NCI-H774 (cell line): Measurements from ENCODE around the gene RNF115.
"Not testable (repeated sequence)": the region's sequence is repeated elsewhere in the genome, so short reads cannot be mapped to it uniquely, and the experiment has no call there.

ENCODE experiments used
- DNase-seq: peaks from one replicate; lab custom pipeline; 2025; lab: John Stamatoyannopoulos, UW

The RNF115 gene

GRCh38 chr1:145777357-145778145, 46.3 kb downstream of the RNF115 start:
- DNase-seq: no peak

GRCh38 chr1:145773423-145773822, 50.5 kb downstream of the RNF115 start:
- no peak for DNase-seq

GRCh38 chr1:145771056-145771455, 52.8 kb downstream of the RNF115 start:
- DNase-seq: no peak

GRCh38 chr1:145768004-145768403, 55.9 kb downstream of the RNF115 start:
- DNase-seq: not testable (repeated sequence)

GRCh38 chr1:145766926-145767325, 57.0 kb downstream of the RNF115 start:
- DNase-seq: not testable (repeated sequence)

GRCh38 chr1:145765585-145766360, 58.1 kb downstream of the RNF115 start:
- not testable (repeated sequence) for DNase-seq

- not testable (repeated sequence) for DNase-seq
These were observed 58.8 kb downstream of the RNF115 start for GRCh38 chr1:145765127-145765526.

GRCh38 chr1:145764231-145764940, 59.5 kb downstream of the RNF115 start:
- not testable (repeated sequence) for DNase-seq

- not testable (repeated sequence) for DNase-seq
These were observed 61.9 kb downstream of the RNF115 start for GRCh38 chr1:145762001-145762400.

- not testable (repeated sequence) for DNase-seq
These were observed 62.4 kb downstream of the RNF115 start for GRCh38 chr1:145761498-145761897.

- not testable (repeated sequence) for DNase-seq
These were observed 63.4 kb downstream of the RNF115 start for GRCh38 chr1:145760395-145760949.

- DNase-seq: no peak
These were observed 64.2 kb downstream of the RNF115 start for GRCh38 chr1:145759721-145760120.

GRCh38 chr1:145758575-145758974, 65.3 kb downstream of the RNF115 start:
- no peak for DNase-seq

GRCh38 chr1:145758116-145758515, 65.8 kb downstream of the RNF115 start:
- no peak for DNase-seq

- DNase-seq: no peak
These were observed 66.5 kb downstream of the RNF115 start for GRCh38 chr1:145757420-145757819.

- DNase-seq: no peak
These were observed 72.3 kb downstream of the RNF115 start for GRCh38 chr1:145751491-145752037.

- no peak for DNase-seq
These were observed 73.5 kb downstream of the RNF115 start for GRCh38 chr1:145750426-145750825.

GRCh38 chr1:145747398-145748247, 76.3 kb downstream of the RNF115 start:
- DNase-seq: no peak

GRCh38 chr1:145740269-145740668, 83.6 kb downstream of the RNF115 start:
- DNase-seq: no peak

GRCh38 chr1:145736191-145736590, 87.7 kb downstream of the RNF115 start:
- DNase-seq: no peak

GRCh38 chr1:145730900-145731299, 93.0 kb downstream of the RNF115 start:
- no peak for DNase-seq
